AG08396 (cell line): ENCODE measurements around the gene GAREM2.

Source experiments
- DNase-seq: peaks from one replicate; pipeline ENCODE4 v3.0.0; 2012; ENCODE audit warnings: low spot score, mixed read lengths

The GAREM2 gene

GRCh38 chr2:26187537-26188104 is 14.7 kb downstream of the GAREM2 start:
- no peak for DNase-seq

GRCh38 chr2:26189123-26189522 is 16.2 kb downstream of the GAREM2 start:
- no peak for DNase-seq

DNA sequence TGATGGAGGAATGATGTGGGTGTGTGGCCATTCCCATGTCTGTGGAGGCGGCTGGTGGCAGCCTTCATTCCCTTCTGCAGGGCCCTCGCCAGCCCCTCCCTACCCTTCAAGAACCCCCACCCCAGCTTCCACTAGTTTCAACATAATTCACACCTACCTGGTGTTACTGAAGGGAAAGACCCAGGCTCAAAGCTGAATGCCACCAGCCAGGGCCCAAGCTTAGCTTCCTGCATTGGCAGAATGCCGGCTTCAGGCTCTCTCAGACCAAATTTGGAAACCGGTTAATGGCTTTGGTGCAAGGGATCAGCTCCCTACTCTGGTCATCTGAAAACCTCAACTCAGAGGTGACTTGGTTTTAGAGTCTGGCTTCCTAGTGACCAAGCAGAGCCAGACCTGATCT is 16.9 kb downstream of the GAREM2 start:
- DNase-seq = no peak

DNA sequence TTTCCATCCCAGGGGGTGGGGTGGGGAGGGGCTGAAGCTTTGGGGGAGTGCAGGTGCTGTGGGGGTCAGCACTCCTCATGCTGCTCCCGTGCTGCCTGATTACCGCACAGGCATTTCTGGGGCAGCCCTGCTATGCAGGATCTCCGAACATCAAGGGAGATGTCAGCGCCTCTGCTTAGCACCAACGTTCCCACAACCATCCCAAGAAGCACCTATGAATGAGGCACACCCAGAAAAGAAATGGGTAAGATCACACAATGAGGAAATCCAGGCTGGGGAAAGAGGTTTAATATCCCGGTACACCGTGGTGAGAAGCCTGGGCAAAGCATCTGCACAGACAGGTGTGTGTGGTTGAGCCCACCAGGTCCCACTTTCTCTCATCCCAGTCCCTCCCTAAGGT is 17.5 kb downstream of the GAREM2 start:
- no peak for DNase-seq

DNA sequence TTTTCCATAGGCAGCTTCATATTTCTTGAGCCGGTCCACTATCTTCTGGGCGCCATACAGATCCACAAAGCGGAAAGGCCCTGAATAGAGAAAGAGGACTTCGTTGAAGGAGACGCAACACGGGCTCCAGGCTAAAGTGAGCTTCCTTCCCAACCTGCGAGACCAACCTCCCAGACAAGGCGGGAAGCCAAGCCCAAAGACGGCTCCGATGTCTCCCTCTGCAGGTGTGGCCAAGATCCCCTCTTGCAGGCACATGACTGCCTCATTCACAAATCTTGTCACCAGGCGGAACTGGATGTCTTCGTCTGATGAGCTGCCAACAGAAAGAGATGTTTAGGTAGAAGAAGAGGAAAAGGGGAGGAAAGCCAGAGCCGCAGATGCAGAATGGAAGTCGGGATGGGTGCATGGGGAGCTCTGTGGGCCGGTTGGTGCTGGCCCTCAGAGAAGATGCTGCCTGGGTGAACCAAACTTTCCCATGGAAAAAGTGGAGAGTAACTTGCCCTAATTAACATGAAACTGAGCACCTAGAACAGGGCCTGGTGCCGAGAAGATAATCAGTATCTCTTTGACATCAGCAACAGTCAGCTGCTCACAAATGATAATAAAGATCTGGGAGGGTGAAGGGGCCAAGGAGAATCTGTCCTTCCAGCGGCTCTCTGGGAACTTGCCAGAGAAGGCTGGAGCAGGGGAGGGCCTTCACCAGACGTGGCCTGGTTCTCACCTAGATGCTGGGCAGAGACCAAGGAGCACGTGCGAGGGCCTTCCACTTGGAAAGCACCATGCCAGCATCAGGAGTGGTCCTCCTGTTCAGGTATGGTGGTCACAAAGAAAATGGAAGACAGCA is 18.6 kb downstream of the GAREM2 start:
- DNase-seq = no peak

- DNase-seq = peak; percentile 37
These were observed 20.8 kb downstream of the GAREM2 start for GRCh38 chr2:26193578-26194231.

DNA sequence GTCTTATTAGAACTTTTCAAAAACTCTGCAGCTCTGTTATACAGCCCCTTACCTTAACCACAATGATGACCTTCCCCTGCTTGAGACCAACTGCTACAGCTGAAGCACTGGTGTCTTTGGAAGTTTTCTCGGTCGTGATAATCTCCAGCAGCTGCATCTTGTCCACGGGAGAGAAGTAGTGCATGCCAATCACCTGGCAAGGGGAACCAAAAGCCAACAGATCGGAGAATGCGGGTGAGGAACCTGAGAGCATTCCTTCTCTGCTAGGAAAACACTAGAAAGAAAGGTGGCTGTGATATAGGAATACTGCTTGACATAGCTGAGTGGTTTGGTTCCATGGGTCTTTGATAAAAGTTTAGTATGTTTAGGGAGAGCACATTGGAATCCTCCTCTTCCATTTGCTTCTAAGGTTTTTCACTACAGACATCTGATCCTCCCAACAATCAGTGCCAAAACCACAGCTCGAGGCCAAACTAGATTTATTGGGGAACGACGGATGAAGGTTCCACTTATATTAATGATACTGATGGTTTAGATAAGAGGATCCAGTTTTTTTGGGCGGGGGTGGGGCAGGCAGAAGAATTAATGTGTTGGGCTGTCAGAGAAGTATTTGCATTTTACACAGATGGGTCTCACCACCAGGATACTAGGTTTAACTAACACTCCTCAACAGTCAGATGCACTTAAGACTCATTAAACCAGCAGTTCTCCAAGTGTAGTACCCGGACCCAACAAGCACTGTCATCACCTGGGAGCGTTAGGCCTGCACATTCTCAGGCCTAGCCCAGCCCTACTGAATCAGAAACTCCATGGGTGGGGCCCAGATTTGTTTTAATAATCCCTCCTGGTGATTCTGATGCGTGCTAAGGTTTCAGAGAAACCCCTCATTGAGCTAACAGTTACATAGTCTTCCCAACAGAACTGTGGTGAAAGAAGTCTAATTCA is 22.4 kb downstream of the GAREM2 start:
- no peak for DNase-seq

- DNase-seq = no peak
These were observed 24.0 kb downstream of the GAREM2 start for GRCh38 chr2:26196683-26197418.

GRCh38 chr2:26197516-26197915 is 24.6 kb downstream of the GAREM2 start:
- no peak for DNase-seq

GRCh38 chr2:26202981-26203490 is 30.1 kb downstream of the GAREM2 start:
- DNase-seq = no peak

DNA sequence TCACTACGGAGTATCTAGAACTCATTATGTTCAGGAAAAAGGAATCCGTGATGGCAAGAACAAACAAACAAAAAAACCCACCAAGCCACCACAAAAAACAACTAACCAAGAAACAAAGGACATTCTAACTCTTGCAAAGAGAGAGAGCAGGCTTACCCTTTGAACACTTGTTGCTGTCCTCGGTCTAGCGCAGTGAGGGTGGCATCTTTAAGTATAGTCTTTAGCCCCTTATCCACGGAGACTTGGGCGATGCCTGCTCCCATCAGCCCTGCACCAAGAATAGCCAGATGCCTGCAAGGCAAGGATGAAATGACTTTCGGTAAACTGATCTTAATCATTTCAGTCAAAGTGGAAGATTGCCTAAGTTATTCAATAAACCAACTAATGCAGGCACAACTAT is 31.0 kb downstream of the GAREM2 start:
- no peak for DNase-seq

GRCh38 chr2:26212011-26212410 is 39.1 kb downstream of the GAREM2 start:
- no peak for DNase-seq

- DNase-seq = no peak
These were observed 41.9 kb downstream of the GAREM2 start for GRCh38 chr2:26214759-26215158.

- no peak for DNase-seq
These were observed 42.9 kb downstream of the GAREM2 start for GRCh38 chr2:26215833-26216232.

DNA sequence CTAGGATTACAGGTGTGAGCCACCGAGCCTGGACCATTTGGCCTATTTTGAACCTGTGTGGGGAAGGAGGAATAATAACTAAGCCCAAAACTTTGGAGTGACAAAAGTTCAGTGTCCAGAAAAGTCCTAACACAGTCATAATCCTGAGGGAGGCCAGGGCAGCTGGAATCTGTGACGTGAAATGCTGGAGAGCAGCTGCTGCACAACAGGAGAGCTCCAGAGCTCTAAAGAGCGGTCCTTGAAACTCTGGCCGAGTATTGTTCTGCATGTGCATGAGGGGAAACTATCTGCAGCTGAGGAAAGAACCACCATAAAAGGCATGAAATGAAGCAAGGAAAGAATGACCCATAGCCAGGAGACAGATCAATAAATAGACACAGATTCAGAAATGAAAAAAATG is 43.7 kb downstream of the GAREM2 start:
- DNase-seq = no peak

DNA sequence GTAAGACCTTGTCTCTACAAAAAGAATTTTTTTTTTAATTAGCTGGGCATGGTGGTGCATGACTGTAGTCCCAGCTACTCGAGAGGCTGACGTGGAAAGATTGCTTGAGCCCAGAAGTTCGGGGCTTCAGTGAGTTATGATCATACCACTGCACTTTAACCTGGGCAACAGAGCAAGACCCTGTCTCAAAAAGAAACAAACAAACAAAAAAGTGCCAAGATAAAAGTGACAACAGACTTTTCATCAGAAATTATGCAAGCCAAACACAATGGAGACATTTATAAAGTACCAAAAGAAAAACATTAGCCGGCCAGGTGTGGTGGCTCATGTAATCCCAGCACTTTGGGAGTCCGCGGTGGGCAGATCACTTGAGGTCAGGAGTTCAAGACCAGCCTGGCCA is 44.8 kb downstream of the GAREM2 start:
- no peak for DNase-seq

DNA sequence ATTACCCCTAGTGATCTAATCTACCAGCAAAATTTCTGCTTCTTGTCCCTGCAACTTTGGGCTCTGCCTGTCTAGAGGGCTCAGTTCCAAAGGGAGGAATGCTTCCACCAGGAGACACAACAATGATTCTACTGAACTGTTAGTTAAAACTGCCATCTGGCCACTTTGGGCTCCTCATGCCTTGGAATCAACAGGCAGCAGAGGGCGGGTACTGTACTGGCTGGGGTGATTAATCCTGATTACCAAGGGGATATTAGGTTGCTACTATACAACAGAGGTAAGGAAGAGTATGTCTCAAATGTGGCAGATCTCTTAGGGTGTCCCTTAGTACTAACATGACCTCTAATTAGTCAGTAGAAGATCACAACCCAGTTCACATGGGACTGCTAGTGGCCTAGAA is 50.1 kb downstream of the GAREM2 start:
- no peak for DNase-seq

DNA sequence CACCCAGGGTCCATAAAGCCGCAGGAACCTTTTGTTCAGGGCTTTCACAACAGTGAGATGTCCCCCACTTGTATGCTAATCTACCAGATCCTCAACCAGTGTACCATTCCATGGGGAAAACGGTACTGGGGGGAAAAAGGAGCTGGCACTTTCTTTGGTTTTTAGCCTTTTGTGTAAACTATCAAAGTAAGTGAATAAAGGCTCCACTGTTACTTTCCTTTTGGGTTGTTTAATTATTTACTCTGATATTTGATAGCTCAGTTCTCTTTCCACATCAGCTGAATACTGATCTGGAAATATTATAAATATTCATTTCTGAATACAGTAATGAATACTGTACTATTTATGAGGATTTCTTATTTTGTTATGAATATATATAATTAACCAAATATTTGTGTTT is 51.2 kb downstream of the GAREM2 start:
- DNase-seq = no peak

DNA sequence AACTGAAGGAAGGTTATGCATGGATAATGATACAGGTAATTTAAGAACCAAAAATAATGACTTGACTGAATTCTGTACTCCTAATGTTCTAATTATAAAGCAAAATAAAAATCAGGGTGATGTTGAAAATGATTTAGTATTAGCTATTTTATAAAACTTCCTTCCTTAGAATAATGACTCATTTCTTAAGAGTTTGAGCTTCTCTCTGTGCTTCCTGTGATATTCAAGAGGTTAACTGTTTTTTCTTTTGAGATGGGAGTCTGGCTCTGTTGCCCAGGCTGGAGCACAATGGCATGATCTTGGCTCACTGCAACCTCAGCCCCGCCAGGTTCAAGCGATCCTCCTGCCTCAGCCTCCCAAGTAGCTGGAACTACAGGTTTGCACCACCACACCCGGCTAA is 56.7 kb downstream of the GAREM2 start:
- DNase-seq = no peak

DNA sequence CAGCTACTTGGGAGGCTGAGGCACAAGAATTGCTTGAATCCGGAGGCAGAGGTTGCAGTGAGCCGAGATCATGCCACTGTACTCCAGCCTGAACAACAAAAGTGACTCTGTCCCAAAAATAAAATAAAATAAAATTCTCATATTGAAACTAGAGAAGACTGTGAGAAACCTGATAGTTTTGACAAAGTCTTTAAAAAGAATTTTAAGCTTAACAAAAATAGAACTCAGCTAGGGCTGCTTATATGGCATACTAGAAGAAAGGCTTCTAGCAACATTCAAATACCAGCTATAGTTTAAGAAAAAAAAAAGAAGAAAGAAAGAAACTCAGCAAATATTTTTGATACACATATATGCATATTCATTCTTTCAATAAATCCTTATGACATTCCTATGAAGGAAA is 57.9 kb downstream of the GAREM2 start:
- DNase-seq = no peak

- DNase-seq = no peak
These were observed 62.2 kb downstream of the GAREM2 start for GRCh38 chr2:26235089-26235488.
